Ovary (tissue), 9 donors: Measurements from ENCODE around the gene ST6GALNAC3. TPM values are rescaled to one million over a fixed set of nuclear protein-coding genes. Genes with fewer than 3 reads are reported as not detected.

ENCODE experiments used
- DNase-seq, 5 donors: peaks; one replicate each; pipeline ENCODE4 v3.0.0-alpha.2; 2019 to 2020
- H3K27ac ChIP-seq, 2 donors: fragments of 200-600 bp; one replicate each; pipeline versions ENCODE4 v1.5.1 to v1.8.0; 2019 to 2022
- H3K27me3 ChIP-seq: fragments of 200-600 bp; one replicate; pipeline ENCODE4 v1.8.0; 2022
- H3K36me3 ChIP-seq: fragments of 200-600 bp; sonication (generic); one replicate; pipeline ENCODE4 v1.5.1; 2019
- H3K4me1 ChIP-seq: one replicate; pipeline ENCODE4 v1.8.1; 2013; ENCODE audit warnings: mild to moderate bottlenecking, moderate library complexity; ENCODE audit not compliant: insufficient read depth
- H3K4me3 ChIP-seq: fragments of 200-600 bp; sonication (generic); one replicate; pipeline ENCODE4 v1.5.1; 2017
- H3K9me3 ChIP-seq, 2 donors: fragments of 200-600 bp in 1 of 2; sonication (generic) in 1 of 2; one replicate each; pipeline versions ENCODE4 v1.5.1 to v1.8.1; 2013 to 2019; ENCODE audit warnings: mild to moderate bottlenecking in 1 of 2, moderate library complexity in 1 of 2
- CTCF ChIP-seq, 3 donors: fragments of 450-650 bp in 2 of 3; fragments of 200-600 bp in 1 of 3; IDR thresholded peaks; one replicate each; pipeline versions ENCODE4 v1.5.1 to v1.8.0; 2016 to 2022; ENCODE audit warnings: antibody characterized with exemption in 3 of 3, mild to moderate bottlenecking in 1 of 3
- EP300 ChIP-seq: sonication (generic); formaldehyde crosslinking; IDR thresholded peaks from one replicate; pipeline ENCODE4 v1.6.1; 2017; ENCODE audit warnings: antibody characterized with exemption
- POLR2A ChIP-seq: fragments of 450-650 bp; IDR thresholded peaks from one replicate; pipeline ENCODE4 v1.6.1; 2017; ENCODE audit warnings: antibody characterized with exemption, mild to moderate bottlenecking, moderate library complexity
- WGBS, 3 donors: extraction: QIAGEN DNeasy Blood & Tissue Kit in 1 of 3; methylation state at CpG; one replicate each; pipeline versions ENCODE4 v1.1.5 to v1.1.7; 2013 to 2017; 5-methylcytosine and 5-hydroxymethylcytosine counted together
- intact Hi-C, 4 donors: fragments of 100-400 bp; cut with DNase I; formaldehyde crosslinking; loops; one replicate each; pipeline versions ENCODE4 v1.11.0 to v1.15.1; 2022 to 2023
- polyA plus RNA-seq, 2 donors: library from polyadenylated mRNA; stranded (reverse); fragments of 200-250 nt in 1 of 2; fragments of 350-450 nt in 1 of 2; fragmentation: Illumina TruSeq in 1 of 2; extraction: RNeasy Lipid Tissue Mini Kit (QIAGEN cat#74804) in 1 of 2; gene quantifications; one replicate each; pipeline ENCODE4 v1.2.3, GENCODE V29; 2013 to 2014
- total RNA-seq, 7 donors: library from RNA; depleted of rRNA in 2 of 7; stranded (reverse); fragments of >200 nt in 2 of 7; fragmentation: NEBNext Ultra II Directional in 3 of 7; extraction: Animal tissue kit (Norgen Biotek cat#: 25700) in 3 of 7; gene quantifications; one replicate each; pipeline versions ENCODE4 v1.1.0 to v1.2.4, GENCODE V29; 2016 to 2023
- donor health status: DM: no; HTN: no; CAD: no; lungs with moderate emphysema.
- donor health status: DM: no; HTN: no; CAD: no.
- donor health status: Bipolar disorder and iron deficiency.
- donor health status: DM: yes; HTN: yes; CAD: no.
- donor health status: DM: no; HTN: no; CAD: no.
- donor health status: DM: yes; HTN: yes; CAD: no.

The ST6GALNAC3 gene
- total and polyA plus RNA-seq, 9 donors: 1.9 to 6.7 (median 4.0) TPM

- Histone ChIP-seq H3K9me3 (no peaks in the 10 kb centered on the region), H3K27ac (no peak overlapping the region), H3K4me3 (no peak overlapping the region), H3K27me3 (no peaks in the 10 kb centered on the region), H3K4me1 (no peaks in the 10 kb centered on the region), H3K36me3 (no peaks in the 10 kb centered on the region)
- no peak for TF ChIP-seq CTCF (IDR thresholded peaks at IDR 0.05)
- no peak for TF ChIP-seq EP300
- no peak for TF ChIP-seq POLR2A
- DNase-seq: no peak
- WGBS, 3 donors: 54 to 87% (median 81%) methylated on average over 1 of the region's 1 CpG
- intact Hi-C loops: no loop called here
Observed at GRCh38 chr1:76554283-76554682, 479.7 kb downstream of the ST6GALNAC3 start.

- no peaks in the 10 kb centered on the region for H3K4me1 ChIP-seq
- H3K36me3 ChIP-seq: no peaks in the 10 kb centered on the region
- H3K27me3 ChIP-seq: no peaks in the 10 kb centered on the region
- no peaks in the 10 kb centered on the region for H3K9me3 ChIP-seq
- WGBS, 3 donors: 77 to 88% (median 86%) methylated on average over 2 of the region's 2 CpGs
- DNase-seq: no peak
- TF ChIP-seq CTCF (IDR thresholded peaks at IDR 0.05): no peak
- no peak for TF ChIP-seq POLR2A
- no peak for TF ChIP-seq EP300
- intact Hi-C loops: no loop called here
- H3K27ac ChIP-seq: no peak overlapping the region
- H3K4me3 ChIP-seq: no peak overlapping the region
Observed at GRCh38 chr1:76562292-76562691, 487.7 kb downstream of the ST6GALNAC3 start.

GRCh38 chr1:76568573-76569238 lies 494.2 kb downstream of the ST6GALNAC3 start:
- no peak for DNase-seq
- TF ChIP-seq POLR2A (no peak), CTCF (IDR thresholded peaks at IDR 0.05) (no peak), EP300 (no peak)
- Histone ChIP-seq H3K9me3 (no peaks in the 10 kb centered on the region), H3K4me3 (no peak overlapping the region), H3K27ac (no peak overlapping the region), H3K27me3 (no peaks in the 10 kb centered on the region), H3K36me3 (no peaks in the 10 kb centered on the region), H3K4me1 (peaks cover 1% of the 10 kb centered on the region)
- intact Hi-C loops: no loop called here
- 84 to 89% (median 87%) methylated on average over 6 of the region's 6 CpGs for WGBS, 3 donors

- Histone ChIP-seq H3K36me3 (no peaks in the 10 kb centered on the region), H3K9me3 (no peaks in the 10 kb centered on the region), H3K27ac (no peak overlapping the region), H3K4me3 (no peak overlapping the region), H3K4me1 (peaks cover 1% of the 10 kb centered on the region), H3K27me3 (no peaks in the 10 kb centered on the region)
- intact Hi-C loops: no loop called here
- DNase-seq: no peak
- TF ChIP-seq POLR2A (no peak), EP300 (no peak), CTCF (IDR thresholded peaks at IDR 0.05) (no peak)
- 92 to 95% (median 95%) methylated on average over 2 of the region's 2 CpGs for WGBS, 3 donors
Observed at GRCh38 chr1:76571248-76571647, 496.7 kb downstream of the ST6GALNAC3 start.
